K562 (cell line): ENCODE measurements around the gene AURKB.
A peak's percentile ranks its signal among the peaks of the same experiment; 100 is the strongest.

ENCODE experiments used
- CREB1 ChIP-seq, 2 experiments: sonication (generic) in 1 of 2; formaldehyde crosslinking in 1 of 2; IDR thresholded peaks; 2 replicates each; pipeline versions ENCODE4 v1.6.1 to v1.8.0; 2012 to 2022; ENCODE audit warnings: inconsistent platforms in 1 of 2, mild to moderate bottlenecking in 1 of 2, missing genetic modification reagents in 1 of 2, moderate library complexity in 1 of 2
- CTCF ChIP-seq, 3 experiments: IDR thresholded peaks in 2 of 3; conservative IDR thresholded peaks in 1 of 3; 2 replicates each; pipeline ENCODE4 v1.5.1; 2011 to 2012; ENCODE audit warnings: low read length in 3 of 3, mild to moderate bottlenecking in 3 of 3, control low read depth in 2 of 3, improper control_type of control experiment in 1 of 3, inconsistent platforms in 1 of 3, low read depth in 1 of 3, mixed read lengths in 1 of 3, moderate library complexity in 1 of 3; ENCODE audit not compliant: insufficient read depth in 2 of 3
- EP300 ChIP-seq: IDR thresholded peaks from 2 replicates; pipeline ENCODE4 v1.6.1; 2012; ENCODE audit warnings: low read length, improper control_type of control experiment
- FOXP4 ChIP-seq: sonication (generic); formaldehyde crosslinking; IDR thresholded peaks from 2 replicates; pipeline ENCODE4 v1.8.0; 2022; ENCODE audit warnings: mild to moderate bottlenecking, missing genetic modification reagents, borderline replicate concordance
- NCOA4 ChIP-seq: fragments of 450-650 bp; IDR thresholded peaks from 2 replicates; pipeline ENCODE4 v1.6.1; 2018; ENCODE audit warnings: mild to moderate bottlenecking; ENCODE audit not compliant: partially characterized antibody
- NCOR1 ChIP-seq: fragments of 450-650 bp; IDR thresholded peaks from 2 replicates; pipeline ENCODE4 v1.6.1; 2016; ENCODE audit warnings: mild to moderate bottlenecking, moderate library complexity
- NFXL1 ChIP-seq: fragments of 450-650 bp; formaldehyde crosslinking; IDR thresholded peaks from 2 replicates; pipeline ENCODE4 v1.4.0; 2021; ENCODE audit warnings: mild to moderate bottlenecking
- POLR2AphosphoS5 ChIP-seq: IDR thresholded peaks from 2 replicates; pipeline ENCODE4 v1.6.1; 2011; ENCODE audit warnings: mild to moderate bottlenecking, low read depth, low read length, moderate library complexity; ENCODE audit not compliant: control insufficient read depth, insufficient read depth
- RAD21 ChIP-seq, 2 experiments: fragments of 250-450 bp in 1 of 2; fragments of 450-650 bp in 1 of 2; sonication (Bioruptor Pico) in 1 of 2; formaldehyde crosslinking in 1 of 2; IDR thresholded peaks in 1 of 2; conservative IDR thresholded peaks in 1 of 2; 2 replicates each; pipeline versions ENCODE4 v1.4.0 to v1.8.0; 2020 to 2022; ENCODE audit warnings: mild to moderate bottlenecking in 2 of 2, moderate library complexity in 1 of 2
- YBX1 ChIP-seq: fragments of 450-650 bp; IDR thresholded peaks from 2 replicates; pipeline ENCODE4 v1.7.1; 2016; ENCODE audit warnings: mild to moderate bottlenecking
- ZFX ChIP-seq: sonication (generic); formaldehyde crosslinking; IDR thresholded peaks from 2 replicates; pipeline ENCODE4 v1.8.0; 2022; ENCODE audit warnings: mild to moderate bottlenecking, missing genetic modification reagents, moderate library complexity
- ZNF318 ChIP-seq, 2 experiments: fragments of 450-650 bp; IDR thresholded peaks; 2 replicates each; pipeline ENCODE4 v1.6.1; 2016; ENCODE audit warnings: mild to moderate bottlenecking in 2 of 2, borderline replicate concordance in 1 of 2, low read depth in 1 of 2, moderate library complexity in 1 of 2
- ZNF324 ChIP-seq: fragments of 250-450 bp; sonication (Bioruptor Pico); IDR thresholded peaks from 2 replicates; pipeline ENCODE4 v1.4.0; 2020; ENCODE audit warnings: mild to moderate bottlenecking

GRCh38 chr17:8175795-8176196, 34.6 kb downstream of the AURKB start:
- TF ChIP-seq RAD21 (CRISPR knock-in tag; conservative IDR thresholded peaks at IDR 0.05 in 1 of 2, IDR thresholded peaks at IDR 0.05 in 1 of 2) (no peak), FOXP4 (CRISPR knock-in tag) (no peak), ZNF318 (IDR thresholded peaks at IDR 0.05; ENCODE audit: borderline replicate concordance in 1 of 2, low read depth in 1 of 2) (no peak), EP300 (no peak), CTCF (IDR thresholded peaks at IDR 0.05 in 2 of 3, conservative IDR thresholded peaks at IDR 0.05 in 1 of 3; ENCODE audit: insufficient read depth in 2 of 3, low read depth in 1 of 3, low read length in 3 of 3) (no peak), POLR2AphosphoS5 (no peak), NCOA4 (no peak), ZNF324 (CRISPR knock-in tag) (no peak), CREB1 (IDR thresholded peaks at IDR 0.05) (no peak), CREB1 (CRISPR knock-in tag; IDR thresholded peaks at IDR 0.05) (no peak), ZFX (CRISPR knock-in tag) (peak; percentile 12; the same call in 1 of the 2 replicates), YBX1 (no peak), NFXL1 (CRISPR knock-in tag) (no peak), NCOR1 (no peak)
